GM19438 (cell line): ENCODE data around the gene CDH11.

Experiments
- ATAC-seq: cut with Tn5 transposase; IDR thresholded peaks from one replicate; pipeline ENCODE4 v1.9.1; 2021; ENCODE audit warnings: low read depth; ENCODE audit not compliant: unreplicated experiment

The CDH11 gene

DNA sequence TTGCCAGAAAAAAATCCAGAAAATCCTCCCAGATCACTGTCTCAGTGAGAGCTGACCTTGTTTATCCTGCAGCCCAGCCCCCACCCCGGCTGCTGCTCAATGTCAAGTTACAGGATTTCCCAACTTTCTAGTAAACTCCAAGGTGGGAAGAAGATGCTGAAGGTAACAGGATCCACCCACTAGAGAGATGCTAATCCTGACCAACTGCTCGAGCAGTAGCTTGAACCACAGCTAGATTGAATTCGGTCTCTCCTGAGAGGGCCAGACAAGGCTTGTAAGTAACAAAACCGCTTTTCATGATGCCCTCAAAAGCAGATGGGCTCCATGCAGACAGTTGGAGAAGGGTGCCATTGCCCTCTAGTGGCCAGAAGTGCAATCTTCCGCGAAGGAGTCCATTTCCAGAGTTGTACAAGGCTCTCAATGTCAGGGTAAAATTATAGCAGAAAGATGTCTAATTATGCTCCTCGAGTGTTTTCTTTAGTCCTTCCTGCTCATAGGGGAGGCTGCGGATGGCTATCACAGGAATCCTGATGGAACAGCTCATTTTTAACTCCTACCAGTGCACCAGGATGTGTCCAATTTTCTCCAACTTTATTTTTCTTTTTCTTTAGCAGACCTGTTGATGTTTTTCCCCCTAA, 3.9 kb downstream of the CDH11 start:
- peak; percentile 70 for ATAC-seq

GRCh38 chr16:65116818-65117430, 4.9 kb downstream of the CDH11 start:
- ATAC-seq, result no peak

DNA sequence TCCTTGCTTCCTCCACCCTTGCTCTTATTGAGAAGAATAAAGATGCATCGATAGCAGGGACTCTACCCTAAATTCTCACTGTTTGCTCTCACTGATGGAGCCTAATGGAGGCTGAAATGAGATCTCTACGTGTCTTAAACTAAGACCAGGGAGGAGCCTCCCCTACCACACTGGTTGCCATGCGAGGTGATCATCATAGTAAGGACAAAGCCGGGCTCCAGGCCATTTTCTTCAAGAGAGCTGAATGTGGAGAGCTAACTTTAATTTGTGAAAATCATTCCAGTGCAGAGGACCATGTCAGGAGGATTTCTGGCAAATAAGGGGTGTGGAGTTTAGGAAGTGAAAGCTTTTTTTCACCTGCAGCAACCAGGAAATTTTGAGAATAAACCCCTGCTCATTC, 5.6 kb downstream of the CDH11 start:
- ATAC-seq, result no peak

GRCh38 chr16:65114527-65114926, 7.3 kb downstream of the CDH11 start:
- no peak for ATAC-seq

DNA sequence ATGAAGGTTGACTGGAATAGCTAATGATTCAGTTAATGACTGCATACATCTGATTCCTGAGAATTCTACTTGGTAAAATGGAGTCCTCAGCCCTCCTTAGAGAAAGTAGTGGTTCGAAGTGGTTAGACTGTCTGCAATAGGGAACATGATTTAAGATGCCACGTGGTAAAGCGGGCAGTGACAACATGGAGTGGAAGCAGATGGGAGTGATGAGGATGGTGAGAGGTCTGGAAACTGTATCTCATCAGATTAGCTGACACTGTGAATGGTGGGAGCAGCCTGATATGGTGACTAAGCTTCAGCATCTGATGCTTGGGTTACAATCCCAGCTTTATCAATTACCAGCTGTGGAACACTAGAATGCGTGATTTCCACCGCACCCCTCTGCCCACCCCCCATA, 8.4 kb downstream of the CDH11 start:
- no peak for ATAC-seq

GRCh38 chr16:65111306-65111705, 10.6 kb downstream of the CDH11 start:
- no peak for ATAC-seq

GRCh38 chr16:65106757-65107156, 15.1 kb downstream of the CDH11 start:
- ATAC-seq, result no peak

DNA sequence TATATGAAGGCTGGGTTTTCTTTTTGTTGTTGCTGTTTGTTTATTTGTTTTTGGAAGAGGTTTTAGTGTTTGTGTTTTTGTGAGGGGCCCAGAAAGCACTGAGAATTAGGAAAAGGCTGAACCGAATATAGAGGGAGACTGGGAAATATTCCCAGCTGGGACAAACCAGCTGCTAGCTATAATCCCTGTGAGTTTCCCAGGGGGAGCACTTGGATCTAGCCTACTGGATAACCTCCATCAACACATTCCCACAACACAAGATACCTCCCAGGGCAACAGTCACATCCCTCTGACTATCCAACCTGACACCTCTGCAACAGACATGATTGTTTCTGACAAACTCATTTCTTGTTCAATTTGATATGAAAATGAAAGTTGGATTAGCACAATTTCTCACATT, 16.7 kb downstream of the CDH11 start:
- ATAC-seq, result no peak

GRCh38 chr16:65104471-65104870, 17.4 kb downstream of the CDH11 start:
- ATAC-seq, result no peak

DNA sequence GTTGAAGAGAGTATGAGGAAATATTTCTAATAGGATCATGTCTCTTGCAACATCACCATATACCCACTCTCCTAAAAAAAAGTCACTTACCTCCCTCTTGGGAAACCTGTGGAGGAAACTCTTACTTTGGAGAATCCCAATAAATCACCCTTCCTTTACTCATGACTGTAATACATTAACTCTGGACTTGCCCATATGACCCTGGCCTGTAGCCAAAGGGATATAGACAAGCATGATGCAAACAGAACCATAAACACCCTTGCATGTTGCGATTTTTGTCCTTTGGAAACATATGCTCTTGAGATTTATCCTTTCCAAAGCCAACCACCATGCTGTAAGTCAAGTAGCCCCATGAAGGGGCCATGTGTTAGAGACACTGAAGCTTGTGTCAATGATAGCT, 19.5 kb downstream of the CDH11 start:
- ATAC-seq, result no peak

DNA sequence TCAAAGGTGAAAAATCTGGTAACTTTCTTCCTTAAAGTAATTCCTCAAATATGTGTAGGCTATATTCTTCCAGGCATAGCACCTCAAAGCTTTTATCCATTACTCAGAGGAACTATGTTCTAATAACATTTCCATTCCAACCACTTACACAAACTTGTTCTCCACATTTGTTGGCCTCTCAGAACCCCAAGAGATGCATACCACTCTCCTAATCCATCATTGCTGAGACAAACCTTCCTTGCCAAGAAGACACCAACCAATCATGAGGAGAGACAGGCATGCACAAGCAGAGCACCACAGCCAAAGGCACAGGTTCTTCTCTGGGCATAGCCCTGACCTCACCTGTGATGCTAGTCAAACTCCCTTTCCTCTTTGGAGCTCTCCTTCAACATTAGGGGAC, 20.9 kb downstream of the CDH11 start:
- ATAC-seq, result no peak

DNA sequence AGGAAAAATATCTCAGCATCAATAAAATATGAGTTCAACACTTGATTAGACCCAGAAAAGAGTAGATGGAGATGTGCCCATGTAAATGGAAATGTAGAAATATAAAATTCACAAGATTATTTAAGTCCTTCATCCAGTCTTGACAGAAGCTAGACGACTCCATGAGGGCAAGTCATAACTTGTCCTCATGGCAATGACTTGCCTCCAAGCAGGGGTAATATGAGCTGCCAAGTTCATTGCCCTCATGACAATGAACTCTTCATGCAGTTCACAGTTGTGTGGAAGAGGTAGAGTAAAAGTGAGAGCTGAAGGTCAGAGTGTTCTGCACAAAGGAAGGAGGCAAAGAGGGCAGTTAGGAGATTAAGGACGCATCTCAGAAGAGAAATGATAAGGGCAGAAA, 22.3 kb downstream of the CDH11 start:
- ATAC-seq, result no peak

DNA sequence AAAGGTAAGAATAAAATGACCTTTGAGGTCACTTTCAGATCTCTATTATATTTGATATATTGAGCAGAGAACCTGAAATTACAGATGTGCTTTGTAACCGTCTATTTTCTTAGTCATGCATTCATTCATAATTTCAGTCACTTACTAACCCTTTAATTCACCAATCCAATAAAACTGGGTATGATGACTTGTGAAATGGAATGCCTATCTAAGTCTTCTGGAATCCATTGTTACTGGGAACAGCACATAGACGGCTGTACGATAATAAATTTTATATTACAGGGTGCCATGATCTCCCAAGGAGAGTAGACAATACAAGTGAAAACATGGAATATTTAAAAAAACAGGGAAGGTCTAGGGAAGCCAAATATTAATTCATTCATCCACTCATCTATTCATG, 22.9 kb downstream of the CDH11 start:
- ATAC-seq, result no peak

- ATAC-seq, result no peak
Measured at GRCh38 chr16:65097296-65097695, 24.6 kb downstream of the CDH11 start.

DNA sequence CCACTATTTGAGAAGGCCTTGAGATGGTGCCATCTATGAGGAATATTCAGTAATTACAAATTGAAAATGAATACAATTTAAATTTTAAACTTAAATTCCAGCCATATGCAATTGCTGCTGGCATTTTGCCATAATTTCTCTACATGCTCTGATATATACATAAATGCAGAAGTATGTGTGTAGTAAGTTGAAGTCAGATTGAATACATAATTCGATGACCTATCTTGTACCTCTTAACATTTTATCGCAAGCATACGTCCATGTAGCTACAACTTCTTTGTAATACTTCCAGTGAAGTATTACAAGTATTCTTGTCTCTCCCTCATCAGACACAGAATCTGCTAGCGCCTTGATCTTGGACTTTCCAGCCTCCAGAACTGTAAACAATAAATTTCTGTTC, 26.0 kb downstream of the CDH11 start:
- no peak for ATAC-seq

- no peak for ATAC-seq
Measured at GRCh38 chr16:65095090-65095728, 26.7 kb downstream of the CDH11 start.

GRCh38 chr16:65094009-65094408, 27.9 kb downstream of the CDH11 start:
- no peak for ATAC-seq

GRCh38 chr16:65083164-65083857, 38.6 kb downstream of the CDH11 start:
- ATAC-seq, result no peak

- no peak for ATAC-seq
Measured at GRCh38 chr16:65079549-65079948, 42.3 kb downstream of the CDH11 start.

DNA sequence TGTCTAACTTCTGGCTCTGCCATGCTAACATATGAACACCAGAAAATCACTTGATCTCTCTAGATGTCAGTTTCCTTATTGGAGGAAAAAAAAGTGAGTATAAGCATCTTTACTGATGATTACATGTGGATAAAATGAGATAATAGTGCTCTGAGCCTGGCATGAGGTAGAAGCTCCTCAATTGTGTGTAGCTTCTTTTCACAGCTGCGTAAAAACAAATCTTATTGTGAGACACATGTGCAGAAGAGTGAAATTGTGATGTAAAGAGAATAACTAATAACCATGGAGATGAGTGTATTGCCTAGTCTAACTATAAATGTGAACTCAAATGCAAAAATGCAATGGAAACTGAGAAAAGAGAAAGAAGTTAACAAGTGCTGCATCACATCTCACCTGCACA, 44.7 kb downstream of the CDH11 start:
- ATAC-seq, result no peak

DNA sequence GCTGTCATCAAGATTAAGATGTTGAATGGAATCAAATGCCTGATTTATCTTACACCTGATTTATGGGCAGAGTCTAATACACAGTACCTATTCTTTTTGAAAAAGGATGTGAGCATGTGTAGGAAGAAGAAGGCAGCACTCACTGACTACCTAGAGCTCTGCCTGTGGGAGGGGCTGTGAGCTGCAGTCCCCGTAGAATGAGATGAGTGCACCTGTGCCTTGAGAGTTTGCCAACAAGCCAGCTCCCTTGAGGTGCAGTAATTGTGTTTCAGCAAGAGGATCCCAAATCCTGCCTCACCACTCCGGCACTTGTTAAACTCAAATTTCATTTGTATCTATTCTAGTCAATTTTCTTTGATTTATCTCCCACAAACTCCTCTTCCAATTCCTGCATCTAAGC, 46.0 kb downstream of the CDH11 start:
- ATAC-seq, result no peak
